ENCODE results near the gene WNK1. TPM values are rescaled to one million over a fixed set of nuclear protein-coding genes. Genes with fewer than 3 reads are reported as not detected.

The WNK1 gene
- total RNA-seq, 1 experiment from 2014 or later, result 117 TPM

DNA sequence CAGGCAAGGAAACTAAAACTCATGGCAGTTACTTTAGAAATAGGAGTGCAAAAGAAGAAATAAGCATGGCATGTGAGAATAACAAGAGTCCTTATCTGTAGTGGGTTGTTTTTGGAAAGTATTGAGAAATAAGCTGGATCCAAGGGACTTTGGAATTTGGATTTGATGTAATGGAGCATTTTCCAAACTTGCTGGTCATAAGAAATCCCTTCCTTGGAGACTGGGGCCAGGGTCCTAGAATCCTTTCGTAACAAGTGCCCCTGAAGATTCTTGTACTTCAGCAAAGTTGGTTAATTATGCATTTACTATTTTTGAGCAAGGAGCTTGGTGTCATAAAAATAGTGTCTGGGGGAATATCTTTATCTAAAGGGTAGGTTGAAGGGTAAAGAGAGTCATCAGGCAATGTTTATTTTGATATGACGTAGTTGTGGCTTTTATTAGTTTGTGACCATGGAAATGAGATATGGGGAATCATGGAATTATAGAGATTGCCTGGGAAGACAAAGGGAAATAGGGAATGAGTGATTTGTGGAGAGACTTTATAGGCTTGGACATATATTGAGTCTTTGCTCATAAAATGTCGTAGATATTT is 53.9 kb downstream of the WNK1 start:
- no peaks in the 10 kb centered on the region for H3K4me1 ChIP-seq (ENCODE audit: insufficient read depth, low read length)
- H4K20me1 ChIP-seq (ENCODE audit: control insufficient read depth, insufficient read depth, insufficient read length), result no peaks in the 10 kb centered on the region
- H2BK15ac ChIP-seq (ENCODE audit: low read depth, low read length), result no peak overlapping the region
- no peak for DNase-seq
- H3K27me3 ChIP-seq (ENCODE audit: insufficient read depth, low read length), result no peaks in the 10 kb centered on the region
- H2BK12ac ChIP-seq (ENCODE audit: insufficient read length, low read depth, low read length), result no peak overlapping the region
- no peak overlapping the region for H3K4me2 ChIP-seq (ENCODE audit: insufficient read depth, insufficient read length, low read length)
- H3K4ac ChIP-seq (ENCODE audit: low read depth, low read length), result no peak overlapping the region
- peaks cover 5% of the 10 kb centered on the region for H3K79me1 ChIP-seq (ENCODE audit: insufficient read depth, low read depth, low read length, poor library complexity, severe bottlenecking)
- Mint-ChIP-seq H3K36me3 (ENCODE audit: insufficient read depth in 1 of 3, low read depth in 3 of 3) (no peaks in the 10 kb centered on the region), H3K4me1 (peaks cover 17 to 20% of the 10 kb centered on the region in 2 experiments), H3K27ac (no peak overlapping the region; a peak in 2 of 7 replicates), H3K27me3 (ENCODE audit: low read depth) (no peaks in the 10 kb centered on the region), H3K9me3 (no peaks in the 10 kb centered on the region), H3K4me3 (no peak overlapping the region)
- no peak overlapping the region for H2BK20ac ChIP-seq (ENCODE audit: low read depth, low read length, poor library complexity, severe bottlenecking)
- H3K79me2 ChIP-seq (ENCODE audit: insufficient read depth, low read length), result peaks cover 13% of the 10 kb centered on the region; the same call in 1 of the 2 replicates
- H2BK120ac ChIP-seq (ENCODE audit: low read depth, low read length, poor library complexity, severe bottlenecking), result no peak overlapping the region
- no peaks in the 10 kb centered on the region for H3K9me3 ChIP-seq (ENCODE audit: control insufficient read depth, low read depth, low read length)
- no peak overlapping the region for H2AFZ ChIP-seq (ENCODE audit: low read length)
- no peak overlapping the region for H2AK5ac ChIP-seq (ENCODE audit: insufficient read length, low read length)
- no peak overlapping the region for H3K23ac ChIP-seq (ENCODE audit: insufficient read length, low read depth, low read length)
- no peak overlapping the region for H3K18ac ChIP-seq (ENCODE audit: insufficient read length, low read depth, low read length)
- H3K27ac ChIP-seq (ENCODE audit: insufficient read length, low read depth, low read length), result no peak overlapping the region
- no peak overlapping the region for H3K14ac ChIP-seq (ENCODE audit: insufficient read depth, low read length)
- H3K9ac ChIP-seq (ENCODE audit: extremely low read depth, insufficient read length, low read length), result no peak overlapping the region
- TF ChIP-seq CTCF (conservative IDR thresholded peaks at IDR 0.05), result no peak
- no peak overlapping the region for H4K91ac ChIP-seq (ENCODE audit: insufficient read length, low read depth, low read length)
- H3K23me2 ChIP-seq (ENCODE audit: insufficient read length, low read depth, low read length, poor library complexity, severe bottlenecking), result no peaks in the 10 kb centered on the region
- no peak overlapping the region for H4K5ac ChIP-seq (ENCODE audit: insufficient read length, low read depth, low read length)
- no peak overlapping the region for H4K8ac ChIP-seq (replicated peaks; ENCODE audit: insufficient read length, low read depth, low read length)
- no peak overlapping the region for H3K56ac ChIP-seq (ENCODE audit: insufficient read length, low read depth, low read length)
- no peak overlapping the region for H3T11ph ChIP-seq (ENCODE audit: low read length)
- WGBS (ENCODE audit: extremely low coverage, insufficient read length, low lambda C conversion rate), result 100% methylated on average over 1 of the region's 3 CpGs
- no peak overlapping the region for H2BK5ac ChIP-seq (ENCODE audit: insufficient read length, low read length)

Data from H9 (cell line).